ENCODE results near the gene NUTM2E. TPM values are rescaled to one million over a fixed set of nuclear protein-coding genes. Genes with fewer than 3 reads are reported as not detected.
"Not testable (repeated sequence)": the region's sequence is repeated elsewhere in the genome, so short reads cannot be mapped to it uniquely, and the experiment has no call there.

Gene NUTM2E
- total RNA-seq, 1 experiment from 2014 or later: not detected

GRCh38 chr10:79789351-79789750, 37.2 kb upstream of the NUTM2E start:
- intact Hi-C loops (cut with micrococcal nuclease; ENCODE audit: unreplicated experiment); CTCF ChIA-PET: not testable (repeated sequence)

GRCh38 chr10:79791906-79792517, 34.5 kb upstream of the NUTM2E start:
- H3K36me3 ChIP-seq (ENCODE audit: control insufficient read depth, insufficient read depth, low read length); POLR2A ChIA-PET; H3K27me3 ChIP-seq (replicated peaks; ENCODE audit: control insufficient read depth, insufficient read depth, low read length); H3K27me3 Mint-ChIP-seq (ENCODE audit: insufficient read depth, unreplicated experiment); DNase-seq; H3K4me3 Mint-ChIP-seq (ENCODE audit: unreplicated experiment); BruUV-seq (replicated peaks); H3K9me3 Mint-ChIP-seq (ENCODE audit: unreplicated experiment); intact Hi-C loops (cut with micrococcal nuclease; ENCODE audit: unreplicated experiment); H3K4me1 ChIP-seq; H3K4me3 ChIP-seq (ENCODE audit: low read depth, low read length); H3K4me1 Mint-ChIP-seq (ENCODE audit: low read depth, unreplicated experiment); H3K27ac Mint-ChIP-seq (ENCODE audit: unreplicated experiment); CTCF ChIA-PET; H3K36me3 Mint-ChIP-seq (ENCODE audit: insufficient read depth, unreplicated experiment); H3K9me3 ChIP-seq: not testable (repeated sequence)

More at GRCh38 chr10:79789351-79789750, 37.2 kb upstream of the NUTM2E start:
- H3K4me1 ChIP-seq; H3K9me3 ChIP-seq; H3K27me3 ChIP-seq (replicated peaks; ENCODE audit: control insufficient read depth, insufficient read depth, low read length); H3K4me1 Mint-ChIP-seq (ENCODE audit: low read depth, unreplicated experiment); H3K4me3 Mint-ChIP-seq (ENCODE audit: unreplicated experiment); POLR2A ChIA-PET; H3K4me3 ChIP-seq (ENCODE audit: low read depth, low read length); DNase-seq; H3K27ac Mint-ChIP-seq (ENCODE audit: unreplicated experiment); H3K9me3 Mint-ChIP-seq (ENCODE audit: unreplicated experiment); H3K36me3 ChIP-seq (ENCODE audit: control insufficient read depth, insufficient read depth, low read length); H3K36me3 Mint-ChIP-seq (ENCODE audit: insufficient read depth, unreplicated experiment); H3K27me3 Mint-ChIP-seq (ENCODE audit: insufficient read depth, unreplicated experiment); BruUV-seq (replicated peaks): not testable (repeated sequence)

- H3K9me3 Mint-ChIP-seq (ENCODE audit: unreplicated experiment); H3K4me1 Mint-ChIP-seq (ENCODE audit: low read depth, unreplicated experiment); H3K27ac Mint-ChIP-seq (ENCODE audit: unreplicated experiment); BruUV-seq (replicated peaks); H3K36me3 Mint-ChIP-seq (ENCODE audit: insufficient read depth, unreplicated experiment); intact Hi-C loops (cut with micrococcal nuclease; ENCODE audit: unreplicated experiment); H3K4me3 ChIP-seq (ENCODE audit: low read depth, low read length); H3K9me3 ChIP-seq; POLR2A ChIA-PET; CTCF ChIA-PET; H3K4me3 Mint-ChIP-seq (ENCODE audit: unreplicated experiment); H3K36me3 ChIP-seq (ENCODE audit: control insufficient read depth, insufficient read depth, low read length); H3K27me3 Mint-ChIP-seq (ENCODE audit: insufficient read depth, unreplicated experiment); H3K4me1 ChIP-seq; DNase-seq; H3K27me3 ChIP-seq (replicated peaks; ENCODE audit: control insufficient read depth, insufficient read depth, low read length): not testable (repeated sequence)
Observed at GRCh38 chr10:79799337-79799736, 27.2 kb upstream of the NUTM2E start.

GRCh38 chr10:79805857-79806256, 20.7 kb upstream of the NUTM2E start:
- H3K27ac Mint-ChIP-seq (ENCODE audit: unreplicated experiment); intact Hi-C loops (cut with micrococcal nuclease; ENCODE audit: unreplicated experiment); H3K9me3 ChIP-seq; H3K36me3 ChIP-seq (ENCODE audit: control insufficient read depth, insufficient read depth, low read length); H3K27me3 ChIP-seq (replicated peaks; ENCODE audit: control insufficient read depth, insufficient read depth, low read length); H3K4me1 Mint-ChIP-seq (ENCODE audit: low read depth, unreplicated experiment); DNase-seq; POLR2A ChIA-PET; CTCF ChIA-PET; H3K36me3 Mint-ChIP-seq (ENCODE audit: insufficient read depth, unreplicated experiment); H3K9me3 Mint-ChIP-seq (ENCODE audit: unreplicated experiment); H3K4me1 ChIP-seq; H3K27me3 Mint-ChIP-seq (ENCODE audit: insufficient read depth, unreplicated experiment); H3K4me3 ChIP-seq (ENCODE audit: low read depth, low read length); H3K4me3 Mint-ChIP-seq (ENCODE audit: unreplicated experiment); BruUV-seq (replicated peaks): not testable (repeated sequence)

- H3K9me3 ChIP-seq; intact Hi-C loops (cut with micrococcal nuclease; ENCODE audit: unreplicated experiment); H3K27ac Mint-ChIP-seq (ENCODE audit: unreplicated experiment); H3K9me3 Mint-ChIP-seq (ENCODE audit: unreplicated experiment); H3K36me3 ChIP-seq (ENCODE audit: control insufficient read depth, insufficient read depth, low read length); H3K36me3 Mint-ChIP-seq (ENCODE audit: insufficient read depth, unreplicated experiment); CTCF ChIA-PET; BruUV-seq (replicated peaks); H3K27me3 ChIP-seq (replicated peaks; ENCODE audit: control insufficient read depth, insufficient read depth, low read length); H3K4me1 Mint-ChIP-seq (ENCODE audit: low read depth, unreplicated experiment); H3K27me3 Mint-ChIP-seq (ENCODE audit: insufficient read depth, unreplicated experiment); H3K4me1 ChIP-seq; DNase-seq; H3K4me3 ChIP-seq (ENCODE audit: low read depth, low read length); H3K4me3 Mint-ChIP-seq (ENCODE audit: unreplicated experiment); POLR2A ChIA-PET: not testable (repeated sequence)
Observed at GRCh38 chr10:79811895-79812294, 14.6 kb upstream of the NUTM2E start.

- BruUV-seq (replicated peaks); H3K27ac Mint-ChIP-seq (ENCODE audit: unreplicated experiment); DNase-seq; H3K4me3 Mint-ChIP-seq (ENCODE audit: unreplicated experiment); H3K4me1 ChIP-seq; POLR2A ChIA-PET; H3K4me3 ChIP-seq (ENCODE audit: low read depth, low read length); intact Hi-C loops (cut with micrococcal nuclease; ENCODE audit: unreplicated experiment); H3K36me3 Mint-ChIP-seq (ENCODE audit: insufficient read depth, unreplicated experiment); H3K27me3 ChIP-seq (replicated peaks; ENCODE audit: control insufficient read depth, insufficient read depth, low read length); H3K36me3 ChIP-seq (ENCODE audit: control insufficient read depth, insufficient read depth, low read length); H3K9me3 Mint-ChIP-seq (ENCODE audit: unreplicated experiment); H3K4me1 Mint-ChIP-seq (ENCODE audit: low read depth, unreplicated experiment); H3K27me3 Mint-ChIP-seq (ENCODE audit: insufficient read depth, unreplicated experiment); CTCF ChIA-PET; H3K9me3 ChIP-seq: not testable (repeated sequence)
Observed at GRCh38 chr10:79816290-79816689, 10.2 kb upstream of the NUTM2E start.

GRCh38 chr10:79823387-79823786, 3.2 kb upstream of the NUTM2E start:
- BruUV-seq (replicated peaks); H3K36me3 ChIP-seq (ENCODE audit: control insufficient read depth, insufficient read depth, low read length); H3K27me3 ChIP-seq (replicated peaks; ENCODE audit: control insufficient read depth, insufficient read depth, low read length); POLR2A ChIA-PET; H3K4me1 ChIP-seq; H3K4me1 Mint-ChIP-seq (ENCODE audit: low read depth, unreplicated experiment); CTCF ChIA-PET; H3K4me3 ChIP-seq (ENCODE audit: low read depth, low read length); H3K36me3 Mint-ChIP-seq (ENCODE audit: insufficient read depth, unreplicated experiment); H3K9me3 Mint-ChIP-seq (ENCODE audit: unreplicated experiment); intact Hi-C loops (cut with micrococcal nuclease; ENCODE audit: unreplicated experiment); H3K27me3 Mint-ChIP-seq (ENCODE audit: insufficient read depth, unreplicated experiment); DNase-seq; H3K9me3 ChIP-seq; H3K4me3 Mint-ChIP-seq (ENCODE audit: unreplicated experiment): not testable (repeated sequence)
- peak overlapping the region; percentile 5 for H3K27ac Mint-ChIP-seq (ENCODE audit: unreplicated experiment)
